GM23248 (cell line): ENCODE measurements around the gene GDI1. TPM values are rescaled to one million over a fixed set of nuclear protein-coding genes. Genes with fewer than 3 reads are reported as not detected.

Experiments
- DNase-seq: peaks from one replicate; pipeline ENCODE4 v3.0.0-alpha.2; 2015
- H2AFZ ChIP-seq: fragments of 200-600 bp; sonication (generic); 2 replicates; pipeline ENCODE4 v1.6.1; 2016; ENCODE audit warnings: antibody characterized with exemption
- H3F3A ChIP-seq: fragments of 200-600 bp; sonication (generic); 2 replicates; pipeline ENCODE4 v1.6.1; 2016; ENCODE audit warnings: mild to moderate bottlenecking, antibody characterized with exemption, mixed run types; ENCODE audit not compliant: insufficient read depth
- H3K27ac ChIP-seq: fragments of 200-600 bp; sonication (generic); 2 replicates; pipeline ENCODE4 v1.5.1; 2016; ENCODE audit warnings: mild to moderate bottlenecking
- H3K27me3 ChIP-seq: fragments of 200-600 bp; sonication (generic); replicated peaks from 2 replicates; pipeline ENCODE4 v1.6.1; 2016; ENCODE audit warnings: mild to moderate bottlenecking; ENCODE audit not compliant: insufficient read depth
- H3K36me3 ChIP-seq: fragments of 200-600 bp; sonication (generic); 2 replicates; pipeline ENCODE4 v1.6.1; 2016; ENCODE audit warnings: low read depth, mild to moderate bottlenecking
- H3K4me1 ChIP-seq: fragments of 200-600 bp; sonication (generic); 2 replicates; pipeline ENCODE4 v1.6.1; 2016; ENCODE audit warnings: mild to moderate bottlenecking; ENCODE audit not compliant: insufficient read depth
- H3K4me2 ChIP-seq: fragments of 200-600 bp; sonication (generic); one replicate; pipeline ENCODE4 v1.6.1; 2016; ENCODE audit warnings: mild to moderate bottlenecking; ENCODE audit not compliant: unreplicated experiment
- H3K4me3 ChIP-seq: fragments of 200-600 bp; sonication (generic); 2 replicates; pipeline ENCODE4 v1.5.1; 2016; ENCODE audit warnings: mild to moderate bottlenecking
- H3K79me2 ChIP-seq: fragments of 200-600 bp; sonication (generic); 2 replicates; pipeline ENCODE4 v1.6.1; 2016; ENCODE audit warnings: mild to moderate bottlenecking; ENCODE audit not compliant: insufficient read depth
- H3K9ac ChIP-seq: fragments of 200-600 bp; sonication (generic); 2 replicates; pipeline ENCODE4 v1.6.1; 2016; ENCODE audit warnings: mild to moderate bottlenecking
- H3K9me2 ChIP-seq: fragments of 200-600 bp; sonication (generic); 2 replicates; pipeline ENCODE4 v1.6.1; 2016; ENCODE audit warnings: mixed run types, mild to moderate bottlenecking, moderate library complexity; ENCODE audit not compliant: insufficient read depth
- H3K9me3 ChIP-seq: fragments of 200-600 bp; sonication (generic); one replicate; pipeline ENCODE4 v1.6.1; 2017; ENCODE audit warnings: low read depth
- H4K20me1 ChIP-seq: fragments of 200-600 bp; sonication (generic); 2 replicates; pipeline ENCODE4 v1.6.0; 2016; ENCODE audit not compliant: insufficient read depth
- EZH2 ChIP-seq: fragments of 200-600 bp; sonication (generic); IDR thresholded peaks from 2 replicates; pipeline ENCODE4 v1.6.1; 2018; ENCODE audit warnings: antibody characterized with exemption, mild to moderate bottlenecking; ENCODE audit not compliant: insufficient read depth, poor library complexity, severe bottlenecking
- EZH2phosphoT487 ChIP-seq: fragments of 200-600 bp; sonication (generic); IDR thresholded peaks from 2 replicates; pipeline ENCODE4 v1.6.1; 2018; ENCODE audit warnings: antibody characterized with exemption, moderate library complexity, mild to moderate bottlenecking, low read depth; ENCODE audit not compliant: insufficient read depth
- WGBS, 2 experiments: methylation state at CpG; one replicate each; pipeline ENCODE4 v1.1.6; 2015 to 2017; ENCODE audit warnings: low lambda C conversion rate in 2 of 2, low coverage in 1 of 2; ENCODE audit errors: missing lambda C conversion rate in 2 of 2; 5-methylcytosine and 5-hydroxymethylcytosine counted together
- in situ Hi-C: fragments of 300-500 bp; cut with MboI; formaldehyde crosslinking; loops from 2 replicates; pipeline ENCODE4 v1.15.0; 2020
- polyA plus RNA-seq: library from polyadenylated mRNA; unstranded; fragments of >200 nt; fragmentation: Nextera tagmentation; extraction: Ambion mirVana; gene quantifications from 2 replicates; pipeline ENCODE4 v1.2.1, GENCODE V29; 2016
- total RNA-seq: library from RNA; depleted of rRNA; stranded (reverse); fragments of >200 nt; shearing (Covaris generic); gene quantifications from 2 replicates; pipeline ENCODE4 v1.2.3, GENCODE V29; 2014

Gene GDI1
- total and polyA plus RNA-seq, 2 experiments from 2014 or later: 87.1 to 196 TPM

GRCh38 chrX:154457491-154458115 is 20.6 kb downstream of the GDI1 start:
- peak; percentile 52 for DNase-seq
- no peak overlapping the region for H3K4me2 ChIP-seq
- H3K27ac ChIP-seq: peak overlapping the region; percentile 79
- WGBS, 2 experiments: 18 to 28% methylated on average over 8 to 16 of the region's 65 CpGs
- no peaks in the 10 kb centered on the region for H3K9me3 ChIP-seq
- H3K27me3 ChIP-seq: no peaks in the 10 kb centered on the region
- H3K4me3 ChIP-seq: peak overlapping the region; percentile 90
- H3K79me2 ChIP-seq: peaks cover 44% of the 10 kb centered on the region
- no peaks in the 10 kb centered on the region for H3K36me3 ChIP-seq
- H3K9ac ChIP-seq: peak overlapping the region; percentile 90
- in situ Hi-C loops: no loop called here
- TF ChIP-seq EZH2phosphoT487 (no peak), EZH2 (no peak)
- no peaks in the 10 kb centered on the region for H3F3A ChIP-seq
- no peaks in the 10 kb centered on the region for H3K9me2 ChIP-seq
- no peaks in the 10 kb centered on the region for H3K4me1 ChIP-seq
- no peaks in the 10 kb centered on the region for H4K20me1 ChIP-seq
- H2AFZ ChIP-seq: peak overlapping the region; percentile 58; the same call in 1 of the 2 replicates

GRCh38 chrX:154458116-154458953 is 21.4 kb downstream of the GDI1 start, which contains the start of gene PLXNA3:
PLXNA3 (plus strand) TSS chrX:154458281; CDS start chrX:154460184, 1,903 bp downstream.
- Histone ChIP-seq H3F3A (no peaks in the 10 kb centered on the region), H3K4me2 (peak within 1 kb of the TSS; percentile 78), H3K4me1 (no peaks in the 10 kb centered on the region), H3K27me3 (no peaks in the 10 kb centered on the region), H3K4me3 (peak within 1 kb of the TSS; percentile 90), H4K20me1 (no peaks in the 10 kb centered on the region), H3K9me3 (no peaks in the 10 kb centered on the region), H2AFZ (peak within 1 kb of the TSS; percentile 58; the same call in 1 of the 2 replicates), H3K36me3 (no peaks in the 10 kb centered on the region), H3K79me2 (peaks cover 50% of the 10 kb centered on the region), H3K9me2 (no peaks in the 10 kb centered on the region), H3K27ac (peak within 1 kb of the TSS; percentile 79), H3K9ac (peak within 1 kb of the TSS; percentile 90)
- in situ Hi-C loops: no loop called here
- peak; percentile 66 for DNase-seq
- WGBS, 2 experiments: 0 to 3% methylated on average over 3 to 6 of the region's 88 CpGs
- TF ChIP-seq EZH2phosphoT487: no peak
- no peak for TF ChIP-seq EZH2

- H3F3A ChIP-seq: no peaks in the 10 kb centered on the region
- DNase-seq: peak; percentile 66
- H3K27me3 ChIP-seq: no peaks in the 10 kb centered on the region
- H2AFZ ChIP-seq: no peak overlapping the region
- peak overlapping the region; percentile 90 for H3K4me3 ChIP-seq
- no peaks in the 10 kb centered on the region for H3K9me3 ChIP-seq
- peak overlapping the region; percentile 90 for H3K9ac ChIP-seq
- no peaks in the 10 kb centered on the region for H3K4me1 ChIP-seq
- no peak for TF ChIP-seq EZH2phosphoT487
- no peak for TF ChIP-seq EZH2
- no peaks in the 10 kb centered on the region for H3K9me2 ChIP-seq
- peak overlapping the region; percentile 79 for H3K27ac ChIP-seq
- no peaks in the 10 kb centered on the region for H4K20me1 ChIP-seq
- no peaks in the 10 kb centered on the region for H3K36me3 ChIP-seq
- WGBS, 2 experiments: 3 to 4% methylated on average over 6 to 10 of the region's 15 CpGs
- in situ Hi-C loops: no loop called here
- peak overlapping the region; percentile 78 for H3K4me2 ChIP-seq
- H3K79me2 ChIP-seq: peaks cover 57% of the 10 kb centered on the region
Observed at GRCh38 chrX:154458954-154459778, 22.2 kb downstream of the GDI1 start.

GRCh38 chrX:154459832-154460231 is 22.9 kb downstream of the GDI1 start:
- Histone ChIP-seq H4K20me1 (no peaks in the 10 kb centered on the region), H3K4me2 (peak overlapping the region; percentile 78), H2AFZ (no peak overlapping the region), H3K79me2 (peaks cover 59% of the 10 kb centered on the region), H3K4me3 (peak overlapping the region; percentile 90), H3F3A (no peaks in the 10 kb centered on the region), H3K27me3 (no peaks in the 10 kb centered on the region), H3K36me3 (no peaks in the 10 kb centered on the region), H3K4me1 (no peaks in the 10 kb centered on the region), H3K9me2 (no peaks in the 10 kb centered on the region), H3K9me3 (no peaks in the 10 kb centered on the region), H3K9ac (peak overlapping the region; percentile 90), H3K27ac (peak overlapping the region; percentile 79)
- DNase-seq: peak; percentile 57
- WGBS, 2 experiments: 0 to 2% methylated on average over 2 to 8 of the region's 14 CpGs
- in situ Hi-C loops: no loop called here
- TF ChIP-seq EZH2: no peak
- no peak for TF ChIP-seq EZH2phosphoT487
